ENCODE data around the gene LMNTD2. TPM values are rescaled to one million over a fixed set of nuclear protein-coding genes. Genes with fewer than 3 reads are reported as not detected.
"Not testable (repeated sequence)": the region's sequence is repeated elsewhere in the genome, so short reads cannot be mapped to it uniquely, and the experiment has no call there.

LMNTD2 gene
- polyA plus RNA-seq, 12 donors = 0.17 to 2.5 (median 0.50) TPM; not detected in 2

DNA sequence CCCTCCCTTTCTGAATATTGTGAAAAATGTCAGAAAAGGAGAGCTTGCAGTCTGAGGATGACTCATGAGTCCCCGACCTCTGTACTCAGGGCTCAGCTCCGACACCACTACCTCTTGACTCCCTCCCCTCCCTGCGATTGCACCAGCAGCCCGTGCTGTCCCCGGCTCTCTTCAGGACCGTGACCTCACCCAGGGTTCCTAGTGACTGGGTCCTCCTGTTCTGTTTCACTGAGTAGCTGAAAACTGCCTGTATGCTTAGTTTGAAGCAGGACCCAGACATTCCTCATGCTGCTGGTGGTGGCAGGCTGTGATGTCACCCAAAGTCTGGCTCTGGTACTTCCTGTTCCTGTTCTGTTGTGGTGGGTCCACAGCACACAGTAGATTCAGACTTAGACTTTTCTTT lies 27.4 kb upstream of the LMNTD2 start:
- no peak for DNase-seq

- DNase-seq = no peak
These were observed 27.0 kb upstream of the LMNTD2 start for GRCh38 chr11:587546-587945.

DNA sequence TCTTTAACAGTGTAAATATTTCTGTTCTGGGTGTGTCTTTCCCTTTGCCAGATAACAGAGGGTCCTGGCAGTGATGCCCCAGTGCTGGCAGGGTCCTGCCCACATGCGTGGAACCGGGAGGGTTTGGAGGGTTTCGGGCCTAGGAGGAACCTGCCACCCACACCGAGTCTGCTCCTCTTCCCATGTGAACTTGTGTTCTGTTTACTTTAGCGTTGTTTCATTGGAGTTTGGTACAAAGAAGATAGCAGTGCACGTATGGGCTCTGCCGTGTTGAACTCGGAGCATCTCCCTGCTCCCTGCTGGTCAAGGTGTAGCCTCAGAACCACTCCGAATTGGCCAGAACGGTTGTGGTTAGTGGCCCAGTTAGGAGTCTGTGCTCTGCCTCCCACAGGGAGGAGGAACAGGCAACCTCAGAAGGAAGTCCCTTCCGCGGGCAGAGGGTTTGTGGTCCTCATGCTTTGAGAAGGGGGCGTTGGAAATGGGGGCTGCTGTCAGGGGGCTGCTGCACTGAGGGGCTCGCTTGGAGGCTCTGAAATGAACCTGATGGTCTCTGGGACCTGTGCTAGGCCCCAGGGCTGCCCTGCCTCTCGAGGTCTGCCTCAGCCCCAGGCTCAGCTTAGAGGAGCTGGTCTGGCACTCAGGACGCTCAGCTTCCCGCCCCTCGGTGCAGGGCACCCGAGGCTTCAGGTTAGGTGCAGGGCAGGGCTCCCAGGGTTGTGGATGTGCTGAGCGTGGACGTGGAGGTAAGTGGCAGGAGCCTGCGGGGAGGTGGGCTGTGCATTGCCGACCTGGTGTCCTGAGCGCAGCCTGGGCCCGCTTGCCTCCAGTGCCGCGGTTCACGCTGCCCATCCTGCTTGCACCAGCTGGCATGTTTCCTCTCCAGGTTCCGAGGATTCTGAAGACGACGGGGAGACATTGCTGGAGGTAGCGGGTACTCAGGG lies 26.1 kb upstream of the LMNTD2 start:
- no peak for DNase-seq

DNA sequence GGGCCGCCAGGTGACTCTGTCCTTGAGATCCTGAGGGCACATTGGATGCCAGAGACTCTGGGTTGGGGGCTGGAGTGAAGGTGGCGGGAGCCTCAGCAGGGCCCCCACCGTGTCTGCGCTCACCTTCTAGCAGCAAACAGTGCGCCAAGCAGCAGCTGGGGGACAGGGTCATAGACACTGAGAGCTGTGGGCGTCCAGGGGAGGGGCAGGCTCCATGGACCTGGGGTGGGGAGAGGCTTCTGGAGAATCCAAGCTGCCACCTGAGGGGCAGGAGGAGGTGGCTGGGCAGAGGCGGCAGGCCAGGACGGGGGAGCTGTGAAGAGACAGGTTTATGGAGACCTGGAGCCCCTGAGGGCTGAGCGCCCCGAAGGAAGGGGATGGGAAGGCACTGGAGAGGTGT lies 23.7 kb upstream of the LMNTD2 start:
- no peak for DNase-seq

- no peak for DNase-seq
These were observed 21.2 kb upstream of the LMNTD2 start for GRCh38 chr11:581752-582151.

DNA sequence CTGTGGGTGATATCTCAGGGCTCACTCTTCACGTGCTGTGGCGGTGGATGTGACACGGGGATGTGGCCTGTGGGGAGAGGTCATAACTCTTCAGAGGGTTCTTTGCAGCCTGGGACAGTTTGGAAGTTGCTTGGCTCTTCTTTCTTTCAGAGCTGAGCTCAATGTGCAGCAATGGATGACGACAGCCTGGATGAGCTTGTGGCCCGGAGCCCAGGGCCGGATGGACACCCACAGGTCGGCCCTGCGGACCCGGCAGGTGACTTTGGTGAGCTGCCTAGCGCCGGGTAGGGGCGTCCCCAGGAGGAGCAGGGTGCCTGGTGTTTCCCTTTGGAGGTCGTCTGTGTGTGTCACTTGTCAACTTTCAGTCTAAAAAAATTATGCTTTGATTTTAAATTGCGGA lies 20.8 kb upstream of the LMNTD2 start:
- no peak for DNase-seq

GRCh38 chr11:579830-580601 lies 19.5 kb upstream of the LMNTD2 start:
- no peak for DNase-seq

- DNase-seq = no peak
These were observed 17.9 kb upstream of the LMNTD2 start for GRCh38 chr11:578276-579035.

DNA sequence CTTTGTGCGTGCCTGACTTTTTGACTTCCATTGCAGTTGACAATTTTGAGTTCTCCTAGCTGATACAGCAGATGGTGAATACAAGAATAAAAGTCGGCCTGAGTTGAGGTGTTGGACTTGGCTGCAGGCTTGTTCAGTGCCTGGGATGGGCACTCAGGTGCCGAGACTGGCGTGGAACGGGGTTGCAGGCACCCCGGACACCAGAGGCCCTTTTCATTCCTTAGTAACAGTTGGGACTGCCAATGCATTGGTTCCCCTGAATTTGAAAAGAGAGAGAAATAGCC lies 17.0 kb upstream of the LMNTD2 start:
- DNase-seq = no peak

DNA sequence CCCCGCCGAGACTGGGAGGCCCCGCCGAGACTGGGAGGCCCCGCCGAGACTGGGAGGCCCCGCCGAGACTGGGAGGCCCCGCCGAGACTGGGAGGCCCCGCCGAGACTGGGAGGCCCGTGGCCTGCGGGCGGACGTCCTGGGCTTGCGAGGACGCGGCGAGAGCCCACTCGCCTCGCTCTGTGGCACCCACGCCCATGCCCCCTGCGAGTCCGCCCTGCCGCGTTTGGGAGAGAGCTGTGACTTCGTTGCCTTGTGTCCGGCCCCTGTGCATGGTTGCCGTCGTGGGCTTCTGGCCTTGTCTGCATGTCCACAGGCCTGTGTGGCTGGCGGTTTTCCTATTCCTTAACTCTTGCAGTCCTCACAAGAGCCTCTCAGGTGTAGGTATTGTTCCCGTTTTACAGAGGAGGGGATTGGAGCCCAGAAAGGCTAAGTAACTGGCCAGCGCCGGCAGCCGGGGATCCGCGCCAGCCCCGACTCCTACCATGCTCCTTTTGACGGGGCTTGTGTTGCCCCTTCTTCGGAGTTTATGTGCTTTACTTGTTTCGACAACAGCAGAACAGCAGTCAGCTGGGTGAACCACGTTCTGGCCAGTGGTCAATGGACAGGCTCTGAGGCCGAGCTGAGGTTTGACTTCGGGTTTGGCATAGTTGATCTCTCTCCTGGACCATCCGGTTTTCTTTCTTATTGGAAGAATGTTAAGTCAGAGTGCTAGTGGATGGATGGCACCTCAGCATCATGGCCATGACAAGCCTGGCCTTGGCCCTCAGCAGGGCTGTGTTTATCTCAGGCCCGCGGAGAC lies 16.5 kb upstream of the LMNTD2 start:
- DNase-seq = no peak

- peak; percentile 95 for DNase-seq
These were observed 15.6 kb upstream of the LMNTD2 start, which contains the start of gene PHRF1 for GRCh38 chr11:575996-576768. PHRF1 (plus strand) TSS chr11:576470; CDS start chr11:581513, 5,043 bp downstream.

DNA sequence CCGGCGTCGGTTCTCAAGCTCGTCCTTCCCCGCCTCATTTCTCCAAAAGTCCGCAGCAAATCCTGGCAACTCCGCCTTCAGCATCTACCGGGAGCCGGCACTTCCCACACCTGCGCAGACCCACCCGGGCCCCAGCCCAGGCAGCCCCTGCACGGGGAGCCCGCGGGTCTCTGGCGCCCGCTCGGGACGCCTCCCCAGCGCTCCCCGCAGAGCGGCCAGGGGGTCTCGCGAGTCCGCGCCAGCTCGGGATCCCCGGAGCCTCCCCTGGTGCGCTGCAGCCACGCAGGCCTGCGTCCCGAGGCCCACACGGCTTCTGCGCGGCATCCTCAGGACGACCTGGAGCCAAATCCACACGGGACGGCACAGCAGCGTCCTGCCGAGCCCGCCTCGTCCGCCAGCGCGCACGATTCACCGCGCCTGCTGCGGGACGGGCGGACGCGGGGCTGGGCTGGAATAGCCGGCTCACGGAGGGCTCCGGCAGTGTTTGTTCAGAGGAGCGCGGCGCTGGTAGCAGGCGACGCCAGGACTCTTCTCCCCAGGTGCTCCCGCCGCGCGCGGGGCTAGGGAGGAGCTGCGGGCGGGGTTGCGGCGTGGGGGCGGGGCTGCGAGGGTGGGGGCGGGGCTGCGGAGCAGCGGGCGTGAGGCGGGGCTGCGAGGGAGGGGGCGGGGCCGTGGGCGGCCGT lies 14.9 kb upstream of the LMNTD2 start:
- DNase-seq = no peak

- no peak for DNase-seq
These were observed 14.2 kb upstream of the LMNTD2 start for GRCh38 chr11:574632-575312.

DNA sequence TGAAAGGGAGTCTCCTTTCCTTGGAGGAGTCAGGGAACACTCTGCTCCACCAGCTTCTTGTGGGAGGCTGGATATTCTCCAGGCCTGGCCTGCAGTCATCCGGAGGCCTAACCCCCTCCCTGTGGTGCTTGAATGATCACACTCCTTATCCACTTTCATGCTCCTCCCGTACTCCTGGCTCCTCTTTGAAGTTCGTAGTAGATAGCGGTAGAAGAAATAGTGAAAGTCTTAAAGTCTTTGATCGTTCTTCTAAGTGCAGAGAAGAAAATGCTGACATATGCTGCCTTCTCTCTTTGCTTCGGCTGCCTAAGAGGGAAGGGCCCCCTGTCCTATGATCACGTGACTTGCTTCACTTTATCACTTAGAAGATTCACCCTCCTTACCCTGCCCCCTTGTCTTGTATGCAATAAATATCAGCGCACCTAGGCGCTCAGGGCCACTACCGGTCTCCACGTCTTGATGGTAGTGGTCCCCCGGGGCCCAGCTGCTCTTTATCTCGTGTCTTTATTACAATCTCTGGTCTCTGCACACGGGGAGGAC lies 13.6 kb upstream of the LMNTD2 start:
- not testable (repeated sequence) for DNase-seq

GRCh38 chr11:573146-573759 lies 12.7 kb upstream of the LMNTD2 start:
- no peak for DNase-seq

DNA sequence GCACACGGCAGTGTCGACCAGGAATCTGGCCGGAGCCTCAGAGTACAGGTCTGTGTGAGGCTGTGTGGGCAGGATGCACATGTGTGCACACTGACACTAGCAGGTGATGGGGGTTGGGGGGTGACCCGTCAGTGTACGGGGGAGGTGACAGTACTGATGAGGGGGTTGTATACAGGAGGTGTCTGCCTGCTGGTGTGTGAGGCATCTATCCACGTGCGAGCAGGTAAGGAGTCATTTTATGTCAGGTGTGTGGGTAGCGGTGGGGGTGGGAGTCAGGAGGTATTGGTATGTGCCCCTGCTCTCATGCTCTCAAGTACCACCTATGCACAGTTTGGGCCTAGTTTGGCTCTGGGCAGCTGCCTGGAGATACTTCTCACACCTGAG lies 11.3 kb upstream of the LMNTD2 start:
- no peak for DNase-seq

- no peak for DNase-seq
These were observed 8.8 kb upstream of the LMNTD2 start for GRCh38 chr11:569158-569885.

Measured in muscle of arm (tissue), 12 donors.